WTC11 (cell line): Measurements from ENCODE around the gene ENG.

ENCODE experiments used
- AFF4 ChIP-seq: sonication (generic); formaldehyde crosslinking; IDR thresholded peaks from 2 replicates; pipeline ENCODE4 v1.8.1; 2023; ENCODE audit warnings: mild to moderate bottlenecking, missing genetic modification reagents, borderline replicate concordance
- ATF2 ChIP-seq: sonication (generic); formaldehyde crosslinking; IDR thresholded peaks from 2 replicates; pipeline ENCODE4 v1.8.1; 2022; ENCODE audit warnings: low read depth, missing genetic modification reagents, borderline replicate concordance
- ATF3 ChIP-seq: sonication (generic); formaldehyde crosslinking; conservative IDR thresholded peaks from 2 replicates; pipeline ENCODE4 v1.8.1; 2022; ENCODE audit warnings: mild to moderate bottlenecking, missing genetic modification reagents
- CTCF ChIP-seq: fragments of 200-600 bp; IDR thresholded peaks from 2 replicates; pipeline ENCODE4 v1.8.0; 2022; ENCODE audit warnings: antibody characterized with exemption
- E2F1 ChIP-seq: sonication (generic); formaldehyde crosslinking; IDR thresholded peaks from 2 replicates; pipeline ENCODE4 v1.8.0; 2022; ENCODE audit warnings: mild to moderate bottlenecking, missing genetic modification reagents
- E2F4 ChIP-seq: sonication (generic); formaldehyde crosslinking; IDR thresholded peaks from 2 replicates; pipeline ENCODE4 v1.8.1; 2022; ENCODE audit warnings: low read depth, mild to moderate bottlenecking, moderate library complexity, missing genetic modification reagents, borderline replicate concordance
- MAX ChIP-seq: sonication (generic); formaldehyde crosslinking; IDR thresholded peaks from 2 replicates; pipeline ENCODE4 v1.8.0; 2022; ENCODE audit warnings: mild to moderate bottlenecking, missing genetic modification reagents
- ZNF317 ChIP-seq: sonication (generic); formaldehyde crosslinking; IDR thresholded peaks from 2 replicates; pipeline ENCODE4 v1.8.1; 2023; ENCODE audit warnings: low read depth, mild to moderate bottlenecking, moderate library complexity, missing genetic modification reagents, borderline replicate concordance
- ZNF416 ChIP-seq: fragments of 250-450 bp; sonication (Bioruptor Pico); IDR thresholded peaks from 2 replicates; pipeline ENCODE4 v1.9.0; 2021; ENCODE audit warnings: mild to moderate bottlenecking, inconsistent platforms

- TF ChIP-seq CTCF: no peak
- no peak for TF ChIP-seq E2F1 (CRISPR knock-in tag)
- no peak for TF ChIP-seq ATF3
- no peak for TF ChIP-seq E2F4 (CRISPR knock-in tag)
- TF ChIP-seq ZNF416 (CRISPR knock-in tag): no peak
- no peak for TF ChIP-seq ZNF317
- no peak for TF ChIP-seq MAX (CRISPR knock-in tag)
- no peak for TF ChIP-seq ATF2 (CRISPR knock-in tag)
- TF ChIP-seq AFF4: no peak
Measured at GRCh38 chr9:127812936-127813675, 41.4 kb downstream of the ENG start.
